C4-2B (cell line): ENCODE results near the gene KCNAB1.

Experiments
- CTCF ChIP-seq: fragments of 450-650 bp; conservative IDR thresholded peaks from 2 replicates; pipeline ENCODE4 v1.5.1; 2017; ENCODE audit warnings: mild to moderate bottlenecking
- ZFX ChIP-seq: fragments of 450-650 bp; IDR thresholded peaks from 2 replicates; pipeline ENCODE4 v1.6.1; 2017

GRCh38 chr3:156579427-156579851 is 459.1 kb downstream of the KCNAB1 start:
- TF ChIP-seq CTCF (no peak), ZFX (no peak)
